ENCODE measurements around the gene CALCOCO1. TPM values are rescaled to one million over a fixed set of nuclear protein-coding genes. Genes with fewer than 3 reads are reported as not detected.
"Not testable (repeated sequence)": the region's sequence is repeated elsewhere in the genome, so short reads cannot be mapped to it uniquely, and the experiment has no call there.

Gene CALCOCO1
- total RNA-seq, 1 donor from 2014 or later: 179 TPM

- intact Hi-C loops (cut with DNase I): no loop called here
- peak; percentile 18 for ATAC-seq (ENCODE audit: poor library complexity)
- DNase-seq: no peak
Measured at GRCh38 chr12:53710091-53710490, 17.2 kb downstream of the CALCOCO1 start.

GRCh38 chr12:53709671-53710070 lies 17.6 kb downstream of the CALCOCO1 start:
- intact Hi-C loops (cut with DNase I): no loop called here
- ATAC-seq (ENCODE audit: poor library complexity) (no peak), DNase-seq (no peak)

- intact Hi-C loops (cut with DNase I): no loop called here
- DNase-seq: no peak
- no peak for ATAC-seq (ENCODE audit: poor library complexity)
Measured at GRCh38 chr12:53706080-53706479, 21.2 kb downstream of the CALCOCO1 start.

- DNase-seq (no peak), ATAC-seq (ENCODE audit: poor library complexity) (no peak)
- intact Hi-C loops (cut with DNase I): no loop called here
Measured at GRCh38 chr12:53703756-53704155, 23.5 kb downstream of the CALCOCO1 start.

- DNase-seq (peak; percentile 88), ATAC-seq (ENCODE audit: poor library complexity) (peak; percentile 96)
- intact Hi-C loops (cut with DNase I): loop anchor here (1.0 kb wide), 1 partner anchor 45 kb away; no protein-coding TSS in a partner anchor
Measured at GRCh38 chr12:53701518-53702264, 25.6 kb downstream of the CALCOCO1 start.

- DNase-seq (no peak), ATAC-seq (ENCODE audit: poor library complexity) (no peak)
- intact Hi-C loops (cut with DNase I): no loop called here
Measured at GRCh38 chr12:53700567-53700966, 26.7 kb downstream of the CALCOCO1 start.

- DNase-seq (no peak), ATAC-seq (ENCODE audit: poor library complexity) (no peak)
- intact Hi-C loops (cut with DNase I): no loop called here
Measured at GRCh38 chr12:53699678-53700025, 27.6 kb downstream of the CALCOCO1 start.

- ATAC-seq (ENCODE audit: poor library complexity) (no peak), DNase-seq (no peak)
- intact Hi-C loops (cut with DNase I): no loop called here
Measured at GRCh38 chr12:53698948-53699677, 28.1 kb downstream of the CALCOCO1 start.

GRCh38 chr12:53696655-53697331 lies 30.5 kb downstream of the CALCOCO1 start:
- intact Hi-C loops (cut with DNase I): no loop called here
- DNase-seq (no peak), ATAC-seq (ENCODE audit: poor library complexity) (peak; percentile 17)

GRCh38 chr12:53696285-53696654 lies 31.0 kb downstream of the CALCOCO1 start:
- DNase-seq: no peak
- intact Hi-C loops (cut with DNase I): no loop called here
- ATAC-seq (ENCODE audit: poor library complexity): peak; percentile 93

GRCh38 chr12:53695152-53696145 lies 31.8 kb downstream of the CALCOCO1 start:
- DNase-seq (peak; percentile 48), ATAC-seq (ENCODE audit: poor library complexity) (peak; percentile 60)
- intact Hi-C loops (cut with DNase I): no loop called here

GRCh38 chr12:53694756-53695151 lies 32.5 kb downstream of the CALCOCO1 start:
- DNase-seq: no peak
- intact Hi-C loops (cut with DNase I): no loop called here
- ATAC-seq (ENCODE audit: poor library complexity): no peak

GRCh38 chr12:53688134-53688533 lies 39.1 kb downstream of the CALCOCO1 start:
- intact Hi-C loops (cut with DNase I): no loop called here
- DNase-seq: no peak
- ATAC-seq (ENCODE audit: poor library complexity): no peak

- DNase-seq (no peak), ATAC-seq (ENCODE audit: poor library complexity) (no peak)
- intact Hi-C loops (cut with DNase I): no loop called here
Measured at GRCh38 chr12:53686436-53686835, 40.8 kb downstream of the CALCOCO1 start.

- ATAC-seq (ENCODE audit: poor library complexity) (no peak), DNase-seq (no peak)
- intact Hi-C loops (cut with DNase I): no loop called here
Measured at GRCh38 chr12:53684654-53685220, 42.5 kb downstream of the CALCOCO1 start.

GRCh38 chr12:53683983-53684382 lies 43.3 kb downstream of the CALCOCO1 start:
- intact Hi-C loops (cut with DNase I): no loop called here
- no peak for DNase-seq
- no peak for ATAC-seq (ENCODE audit: poor library complexity)

- DNase-seq: no peak
- intact Hi-C loops (cut with DNase I): no loop called here
- no peak for ATAC-seq (ENCODE audit: poor library complexity)
Measured at GRCh38 chr12:53683494-53683893, 43.8 kb downstream of the CALCOCO1 start.

GRCh38 chr12:53680061-53680460 lies 47.2 kb downstream of the CALCOCO1 start:
- DNase-seq; ATAC-seq (ENCODE audit: poor library complexity); intact Hi-C loops (cut with DNase I): not testable (repeated sequence)
